KOPT-K1 (cell line): ENCODE data around the gene HMGB4.

ENCODE experiments used
- H3K27ac ChIP-seq: fragments of 200-600 bp; sonication (generic); 2 replicates; pipeline ENCODE4 v1.5.1; 2016; ENCODE audit warnings: antibody characterized with exemption, mild to moderate bottlenecking, low read depth, low read length; ENCODE audit not compliant: poor library complexity, severe bottlenecking
- H3K36me3 ChIP-seq: fragments of 200-600 bp; sonication (generic); 2 replicates; pipeline ENCODE4 v1.5.1; 2017; ENCODE audit warnings: antibody characterized with exemption, mild to moderate bottlenecking, low read length, moderate library complexity; ENCODE audit not compliant: insufficient read depth
- H3K9me3 ChIP-seq: fragments of 200-600 bp; sonication (generic); 2 replicates; pipeline ENCODE4 v1.5.1; 2017; ENCODE audit warnings: antibody characterized with exemption, low read length, mild to moderate bottlenecking; ENCODE audit not compliant: insufficient read depth, poor library complexity, severe bottlenecking

The HMGB4 gene

DNA sequence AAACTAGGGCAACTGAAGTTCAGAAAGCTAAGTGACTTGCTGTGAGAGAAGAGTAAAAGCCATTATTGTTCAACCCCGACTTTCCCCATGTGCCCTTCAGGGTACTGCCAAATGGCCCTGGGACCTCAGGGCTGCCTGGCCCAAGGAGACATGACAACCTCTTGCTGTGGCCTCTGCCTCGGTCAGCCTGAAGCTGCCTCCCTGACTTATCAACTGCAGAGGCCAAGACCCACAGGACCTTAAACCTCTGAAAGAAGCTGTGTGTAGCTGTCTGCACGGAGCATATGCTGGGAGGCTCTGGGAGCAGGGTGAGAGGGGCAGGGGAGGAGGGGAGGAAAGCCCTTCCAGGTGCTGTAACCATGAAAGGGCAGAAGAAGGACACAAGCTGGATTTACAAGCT lies 35.9 kb downstream of the HMGB4 start:
- no peaks in the 10 kb centered on the region for H3K36me3 ChIP-seq
- H3K27ac ChIP-seq, result no peak overlapping the region
- H3K9me3 ChIP-seq, result no peaks in the 10 kb centered on the region

DNA sequence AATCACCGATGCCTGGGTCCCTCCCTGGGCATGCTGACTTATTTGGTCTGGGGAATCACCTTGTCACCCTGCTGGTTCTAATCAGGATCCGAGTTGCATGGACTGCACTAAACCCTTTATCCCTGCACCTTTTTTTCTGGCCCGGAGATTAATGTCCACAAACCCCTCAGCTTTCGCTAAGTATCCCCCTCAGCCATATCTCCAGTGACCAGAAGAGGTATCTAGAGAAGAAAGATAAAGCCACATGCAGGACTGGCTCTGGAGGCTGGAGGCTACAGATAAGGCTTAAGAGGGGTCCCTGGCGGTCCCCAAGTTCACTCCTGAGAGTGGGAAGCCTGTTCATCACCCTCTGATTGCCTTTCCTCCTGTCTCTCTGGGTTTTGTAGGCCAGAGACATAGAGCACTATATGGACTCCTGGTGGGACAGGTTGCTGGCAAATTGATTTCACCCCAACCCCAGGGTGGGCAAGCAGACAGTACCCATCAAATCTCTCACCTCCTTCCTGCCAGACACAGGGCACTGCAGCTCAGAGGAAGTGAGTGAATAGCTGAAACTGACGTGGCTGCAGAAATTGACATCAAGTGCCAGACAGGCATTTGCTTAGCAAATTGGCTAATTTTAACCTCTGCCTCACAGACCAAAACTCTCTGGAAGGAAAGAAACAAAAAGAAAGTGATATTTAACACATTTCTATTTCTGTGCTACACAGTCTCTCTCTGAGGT lies 38.8 kb downstream of the HMGB4 start:
- Histone ChIP-seq H3K36me3 (no peaks in the 10 kb centered on the region), H3K9me3 (no peaks in the 10 kb centered on the region), H3K27ac (no peak overlapping the region)

DNA sequence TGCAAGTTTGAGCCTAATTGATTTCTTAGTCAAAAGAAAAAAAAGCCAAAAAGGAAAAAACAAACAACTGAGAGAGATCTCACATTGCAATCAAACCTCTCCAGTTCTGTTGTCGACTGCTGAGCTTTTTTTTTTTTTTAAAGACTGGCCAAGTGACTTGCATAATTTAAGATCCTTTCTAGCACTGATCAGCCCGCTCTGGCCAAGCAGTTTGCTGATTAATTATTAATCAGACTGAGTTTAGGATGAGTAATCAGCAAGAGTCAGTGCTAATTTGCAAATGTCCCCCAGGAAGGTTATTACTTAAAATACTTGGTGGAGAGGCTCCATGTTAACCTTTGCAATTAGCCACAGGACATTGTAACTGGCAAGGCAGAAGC lies 39.3 kb downstream of the HMGB4 start:
- no peaks in the 10 kb centered on the region for H3K9me3 ChIP-seq
- H3K36me3 ChIP-seq, result no peaks in the 10 kb centered on the region
- H3K27ac ChIP-seq, result no peak overlapping the region

DNA sequence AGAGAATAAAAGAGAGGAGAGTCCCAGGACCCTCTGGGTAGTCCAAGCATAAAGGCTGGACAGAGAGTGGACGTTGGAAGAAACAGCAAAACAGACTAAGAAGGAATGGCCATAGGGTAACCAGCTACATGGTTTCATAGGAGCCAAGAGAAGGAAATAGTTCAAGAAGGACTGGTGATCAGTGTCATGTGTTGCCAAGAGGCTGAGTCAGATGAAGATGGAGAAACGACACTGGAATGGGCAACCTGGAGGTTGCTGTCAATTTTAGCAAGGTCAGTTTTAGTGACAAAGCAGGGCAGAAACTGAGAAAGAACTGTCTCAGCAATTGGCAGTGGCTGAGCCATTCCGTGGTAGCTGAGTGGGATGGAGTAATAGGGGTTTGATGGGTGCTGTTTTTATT lies 41.4 kb downstream of the HMGB4 start:
- Histone ChIP-seq H3K36me3 (no peaks in the 10 kb centered on the region), H3K9me3 (no peaks in the 10 kb centered on the region), H3K27ac (no peak overlapping the region)

DNA sequence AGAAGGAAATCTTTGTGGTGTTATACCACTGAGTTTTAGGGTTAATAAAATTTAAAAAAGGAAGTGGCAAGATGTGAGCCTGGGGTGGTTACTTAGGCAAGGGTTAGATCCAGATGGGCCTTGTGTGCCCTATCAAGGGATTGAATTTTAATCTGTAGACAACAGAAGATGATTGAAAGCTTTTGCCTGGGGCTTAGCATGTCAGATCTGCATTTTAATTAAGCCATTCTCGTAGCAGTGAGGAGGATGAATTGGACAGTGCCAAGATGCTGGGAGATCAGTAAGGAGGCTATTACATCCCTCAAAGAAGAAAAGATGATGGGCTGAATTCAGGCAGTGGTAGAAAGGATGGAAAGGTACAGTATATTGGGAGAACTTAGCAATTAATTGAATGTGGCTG lies 42.3 kb downstream of the HMGB4 start:
- H3K27ac ChIP-seq, result no peak overlapping the region
- no peaks in the 10 kb centered on the region for H3K9me3 ChIP-seq
- no peaks in the 10 kb centered on the region for H3K36me3 ChIP-seq

DNA sequence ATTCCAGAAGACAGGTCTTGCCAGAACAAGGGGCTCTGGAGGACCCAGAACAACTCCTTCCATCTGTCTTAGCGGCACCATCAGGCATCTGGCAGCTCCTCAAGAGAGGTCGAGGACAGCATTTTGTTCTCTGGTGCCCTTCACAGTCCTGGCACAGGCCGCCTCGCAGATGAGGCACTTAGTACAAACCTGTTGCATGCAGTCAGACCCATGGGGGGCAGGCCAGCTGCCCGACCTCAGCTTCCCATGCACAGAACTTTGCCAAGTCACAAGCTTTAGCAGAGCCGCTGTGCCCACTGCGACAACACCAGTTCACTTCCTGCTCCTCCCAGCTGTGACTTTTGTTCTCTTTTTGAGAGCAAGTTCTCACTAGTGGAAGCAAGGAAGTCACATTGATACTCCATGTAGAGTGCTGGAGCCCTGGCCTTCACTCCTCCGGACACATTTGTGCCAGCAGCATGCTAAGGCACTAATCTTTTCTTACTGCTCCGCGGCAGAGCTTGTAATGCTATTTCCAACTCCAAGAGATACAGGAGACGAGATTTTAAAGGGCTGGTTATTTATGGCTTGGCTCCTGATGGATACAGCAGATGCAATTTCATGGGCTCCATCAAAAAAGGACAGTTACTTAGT lies 44.6 kb downstream of the HMGB4 start:
- H3K36me3 ChIP-seq, result no peaks in the 10 kb centered on the region
- no peak overlapping the region for H3K27ac ChIP-seq
- H3K9me3 ChIP-seq, result no peaks in the 10 kb centered on the region
